GM23338 (cell line): Measurements from ENCODE around the gene DHRS2. TPM values are rescaled to one million over a fixed set of nuclear protein-coding genes. Genes with fewer than 3 reads are reported as not detected.

ENCODE experiments used
- ATAC-seq: fragments of 200-7000 bp; cut with Tn5 transposase; 3 replicates; pipeline ENCODE4 v1.9.1; 2020
- DNase-seq: peaks from one replicate; pipeline ENCODE4 v3.0.0-alpha.2; 2015; ENCODE audit warnings: low spot score
- H2AFZ ChIP-seq: fragments of 200-600 bp; sonication (generic); 2 replicates; pipeline ENCODE4 v1.8.0; 2016; ENCODE audit warnings: antibody characterized with exemption, mild to moderate bottlenecking, moderate library complexity
- H3F3A ChIP-seq: fragments of 200-600 bp; sonication (generic); replicated peaks from 2 replicates; pipeline ENCODE4 v1.8.0; 2017; ENCODE audit warnings: antibody characterized with exemption, mixed run types, low read depth
- H3K27ac ChIP-seq: fragments of 200-600 bp; sonication (generic); 2 replicates; pipeline ENCODE4 v1.6.1; 2016; ENCODE audit warnings: low read depth
- H3K27me3 ChIP-seq: fragments of 200-600 bp; sonication (generic); 2 replicates; pipeline ENCODE4 v1.8.0; 2016; ENCODE audit warnings: mild to moderate bottlenecking, mixed run types, moderate library complexity; ENCODE audit not compliant: insufficient read depth
- H3K36me3 ChIP-seq: fragments of 200-600 bp; sonication (generic); 2 replicates; pipeline ENCODE4 v1.8.0; 2016; ENCODE audit warnings: mild to moderate bottlenecking; ENCODE audit not compliant: insufficient read depth
- H3K4me1 ChIP-seq: fragments of 200-600 bp; sonication (generic); 2 replicates; pipeline ENCODE4 v1.8.0; 2016; ENCODE audit warnings: mild to moderate bottlenecking, moderate library complexity; ENCODE audit not compliant: insufficient read depth
- H3K4me2 ChIP-seq: fragments of 200-600 bp; sonication (generic); 2 replicates; pipeline ENCODE4 v1.7.1; 2017; ENCODE audit warnings: mixed run types
- H3K4me3 ChIP-seq: fragments of 200-600 bp; sonication (generic); 2 replicates; pipeline ENCODE4 v1.6.1; 2016; ENCODE audit warnings: mixed run types
- H3K79me2 ChIP-seq: fragments of 200-600 bp; sonication (generic); replicated peaks from 2 replicates; pipeline ENCODE4 v1.8.0; 2017; ENCODE audit warnings: mild to moderate bottlenecking; ENCODE audit not compliant: insufficient read depth
- H3K9me2 ChIP-seq: fragments of 200-600 bp; sonication (generic); 2 replicates; pipeline ENCODE4 v1.8.0; 2017; ENCODE audit not compliant: insufficient read depth
- H4K20me1 ChIP-seq: fragments of 200-600 bp; sonication (generic); replicated peaks from 2 replicates; pipeline ENCODE4 v1.8.0; 2017; ENCODE audit warnings: mild to moderate bottlenecking; ENCODE audit not compliant: insufficient read depth
- H3K27ac Mint-ChIP-seq: 2 replicates; pipeline ENCODE4 v1.8.0; 2020; ENCODE audit warnings: inconsistent platforms, mild to moderate bottlenecking, moderate library complexity, mixed read lengths
- H3K27me3 Mint-ChIP-seq: 3 replicates; pipeline ENCODE4 v1.8.0; 2022; ENCODE audit warnings: low read depth, mild to moderate bottlenecking, moderate library complexity, mixed read lengths, inconsistent platforms; ENCODE audit not compliant: insufficient read depth, poor library complexity
- H3K36me3 Mint-ChIP-seq: 3 replicates; pipeline ENCODE4 v1.8.0; 2021; ENCODE audit warnings: low read depth, mild to moderate bottlenecking, inconsistent platforms, moderate library complexity, mixed read lengths
- H3K4me1 Mint-ChIP-seq: 3 replicates; pipeline ENCODE4 v1.8.0; 2020; ENCODE audit warnings: mild to moderate bottlenecking, inconsistent platforms, mixed read lengths
- H3K4me3 Mint-ChIP-seq: 3 replicates; pipeline ENCODE4 v1.8.0; 2021; ENCODE audit warnings: moderate library complexity, mild to moderate bottlenecking, inconsistent platforms, mixed read lengths
- H3K9me3 Mint-ChIP-seq: 3 replicates; pipeline ENCODE4 v1.8.0; 2020; ENCODE audit warnings: moderate library complexity, mild to moderate bottlenecking, inconsistent platforms, mixed read lengths
- CREB1 ChIP-seq: fragments of 250-450 bp; sonication (Bioruptor Pico); IDR thresholded peaks from 2 replicates; pipeline ENCODE4 v1.5.0; 2020; ENCODE audit warnings: low read depth, mild to moderate bottlenecking, moderate library complexity
- CTCF ChIP-seq, 2 experiments: fragments of 200-600 bp in 1 of 2; sonication (generic) in 1 of 2; conservative IDR thresholded peaks; 2 replicates each; pipeline versions ENCODE4 v1.5.1 to v1.6.1; 2016 to 2017; ENCODE audit warnings: antibody characterized with exemption in 2 of 2, low read depth in 2 of 2, mild to moderate bottlenecking in 2 of 2, moderate library complexity in 1 of 2
- ETS1 ChIP-seq: IDR thresholded peaks from 2 replicates; pipeline ENCODE4 v1.6.1; 2016; ENCODE audit warnings: antibody characterized with exemption
- EZH2 ChIP-seq: fragments of 200-600 bp; sonication (generic); IDR thresholded peaks from one replicate; pipeline ENCODE4 v1.8.0; 2017; ENCODE audit warnings: antibody characterized with exemption, mild to moderate bottlenecking, low read depth; ENCODE audit not compliant: unreplicated experiment
- EZH2phosphoT487 ChIP-seq: fragments of 200-600 bp; sonication (generic); IDR thresholded peaks from one replicate; pipeline ENCODE4 v1.8.1; 2018; ENCODE audit warnings: antibody characterized with exemption; ENCODE audit not compliant: unreplicated experiment
- JUNB ChIP-seq: IDR thresholded peaks from one replicate; pipeline ENCODE4 v1.6.1; 2016; ENCODE audit warnings: antibody characterized with exemption; ENCODE audit not compliant: unreplicated experiment
- NANOG ChIP-seq: IDR thresholded peaks from 2 replicates; pipeline ENCODE4 v1.6.1; 2016; ENCODE audit warnings: antibody characterized with exemption, borderline replicate concordance
- POLR2AphosphoS5 ChIP-seq: IDR thresholded peaks from 2 replicates; pipeline ENCODE4 v1.6.1; 2016; ENCODE audit warnings: antibody characterized with exemption, low read depth
- STAT1 ChIP-seq: IDR thresholded peaks from one replicate; pipeline ENCODE4 v1.6.1; 2016; ENCODE audit warnings: antibody characterized with exemption; ENCODE audit not compliant: unreplicated experiment
- ZNF114 ChIP-seq: fragments of 250-450 bp; sonication (Bioruptor Pico); IDR thresholded peaks from 2 replicates; pipeline ENCODE4 v1.5.0; 2020; ENCODE audit warnings: mild to moderate bottlenecking, moderate library complexity
- ZNF331 ChIP-seq: fragments of 250-450 bp; sonication (Bioruptor Pico); IDR thresholded peaks from 2 replicates; pipeline ENCODE4 v1.5.0; 2020; ENCODE audit warnings: low read depth, mild to moderate bottlenecking, moderate library complexity
- ZNF462 ChIP-seq: fragments of 250-450 bp; sonication (Bioruptor Pico); IDR thresholded peaks from 2 replicates; pipeline ENCODE4 v1.5.0; 2020; ENCODE audit warnings: mild to moderate bottlenecking, moderate library complexity
- polyA plus RNA-seq: library from polyadenylated mRNA; unstranded; fragments of >200 nt; fragmentation: Nextera tagmentation; extraction: Ambion mirVana; gene quantifications from 2 replicates; pipeline ENCODE4 v1.2.1, GENCODE V29; 2016
- total RNA-seq: library from RNA; depleted of rRNA; stranded (reverse); fragments of >200 nt; shearing (Covaris generic); gene quantifications from 2 replicates; pipeline ENCODE4 v1.2.3, GENCODE V29; 2014
- TF ChIP-seq, protein P1 (sequence below): IDR thresholded peaks from one replicate; pipeline ENCODE4 v1.6.1; 2018; ENCODE audit warnings: antibody characterized with exemption; ENCODE audit not compliant: unreplicated experiment

Gene DHRS2
- total and polyA plus RNA-seq, 2 experiments from 2014 or later = 0.42 to 0.48 TPM

DNA sequence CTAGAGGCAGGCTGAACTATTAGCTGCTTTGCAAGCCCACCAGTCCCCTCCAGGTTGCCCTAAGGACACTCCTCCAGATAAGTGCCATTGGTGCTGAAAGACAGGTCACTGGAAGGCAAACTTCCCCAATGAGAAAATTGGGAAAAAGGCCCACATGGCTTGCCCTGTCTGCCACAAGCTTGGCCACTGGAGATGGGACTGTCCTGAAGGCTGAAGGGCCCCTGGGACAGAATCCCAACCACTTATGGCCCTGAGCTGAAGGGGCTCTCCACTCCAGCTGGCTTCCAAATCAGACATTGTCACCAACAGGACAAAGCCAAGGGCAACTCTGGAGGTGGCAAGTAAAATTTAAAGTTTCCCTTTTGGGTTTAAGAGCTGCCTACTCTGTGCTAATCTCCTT lies 12.2 kb upstream of the DHRS2 start:
- H3K4me3 ChIP-seq = no peak overlapping the region
- no peaks in the 10 kb centered on the region for H4K20me1 ChIP-seq
- DNase-seq (no peak), ATAC-seq (no peak)
- H3K36me3 ChIP-seq = no peaks in the 10 kb centered on the region
- peaks cover 55% of the 10 kb centered on the region for H3K9me3 Mint-ChIP-seq
- peaks cover 10% of the 10 kb centered on the region for H3K27me3 Mint-ChIP-seq
- TF ChIP-seq EZH2phosphoT487 (no peak), NANOG (no peak), CREB1 (CRISPR knock-in tag) (no peak), ZNF114 (no peak), EZH2 (no peak), ETS1 (no peak), CTCF (conservative IDR thresholded peaks at IDR 0.05; ENCODE audit: low read depth in 2 of 2) (no peak), ZNF462 (no peak), ZNF331 (no peak), POLR2AphosphoS5 (no peak), JUNB (no peak), STAT1 (no peak)
- TF ChIP-seq, protein P1, sequence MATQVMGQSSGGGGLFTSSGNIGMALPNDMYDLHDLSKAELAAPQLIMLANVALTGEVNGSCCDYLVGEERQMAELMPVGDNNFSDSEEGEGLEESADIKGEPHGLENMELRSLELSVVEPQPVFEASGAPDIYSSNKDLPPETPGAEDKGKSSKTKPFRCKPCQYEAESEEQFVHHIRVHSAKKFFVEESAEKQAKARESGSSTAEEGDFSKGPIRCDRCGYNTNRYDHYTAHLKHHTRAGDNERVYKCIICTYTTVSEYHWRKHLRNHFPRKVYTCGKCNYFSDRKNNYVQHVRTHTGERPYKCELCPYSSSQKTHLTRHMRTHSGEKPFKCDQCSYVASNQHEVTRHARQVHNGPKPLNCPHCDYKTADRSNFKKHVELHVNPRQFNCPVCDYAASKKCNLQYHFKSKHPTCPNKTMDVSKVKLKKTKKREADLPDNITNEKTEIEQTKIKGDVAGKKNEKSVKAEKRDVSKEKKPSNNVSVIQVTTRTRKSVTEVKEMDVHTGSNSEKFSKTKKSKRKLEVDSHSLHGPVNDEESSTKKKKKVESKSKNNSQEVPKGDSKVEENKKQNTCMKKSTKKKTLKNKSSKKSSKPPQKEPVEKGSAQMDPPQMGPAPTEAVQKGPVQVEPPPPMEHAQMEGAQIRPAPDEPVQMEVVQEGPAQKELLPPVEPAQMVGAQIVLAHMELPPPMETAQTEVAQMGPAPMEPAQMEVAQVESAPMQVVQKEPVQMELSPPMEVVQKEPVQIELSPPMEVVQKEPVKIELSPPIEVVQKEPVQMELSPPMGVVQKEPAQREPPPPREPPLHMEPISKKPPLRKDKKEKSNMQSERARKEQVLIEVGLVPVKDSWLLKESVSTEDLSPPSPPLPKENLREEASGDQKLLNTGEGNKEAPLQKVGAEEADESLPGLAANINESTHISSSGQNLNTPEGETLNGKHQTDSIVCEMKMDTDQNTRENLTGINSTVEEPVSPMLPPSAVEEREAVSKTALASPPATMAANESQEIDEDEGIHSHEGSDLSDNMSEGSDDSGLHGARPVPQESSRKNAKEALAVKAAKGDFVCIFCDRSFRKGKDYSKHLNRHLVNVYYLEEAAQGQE = no peak
- no peak overlapping the region for H3K27ac ChIP-seq
- H3K9me2 ChIP-seq = 0 out of 2 replicates have a peak, but pooled peaks cover 3% of the 10 kb centered on the region
- H3K4me1 ChIP-seq = no peaks in the 10 kb centered on the region
- H3K79me2 ChIP-seq = no peaks in the 10 kb centered on the region
- peaks cover 16% of the 10 kb centered on the region for H3K36me3 Mint-ChIP-seq
- H3K4me2 ChIP-seq = no peak overlapping the region
- no peaks in the 10 kb centered on the region for H3K4me1 Mint-ChIP-seq
- H3K27ac Mint-ChIP-seq = no peak overlapping the region
- H3K4me3 Mint-ChIP-seq = no peak overlapping the region
- H3F3A ChIP-seq = no peaks in the 10 kb centered on the region
- no peak overlapping the region for H2AFZ ChIP-seq
- H3K27me3 ChIP-seq = no peaks in the 10 kb centered on the region
